Tibial nerve (tissue), 4 donors: ENCODE data around the gene SCUBE3. TPM values are rescaled to one million over a fixed set of nuclear protein-coding genes. Genes with fewer than 3 reads are reported as not detected.

Experiments
- DNase-seq, 2 donors: peaks; one replicate each; pipeline ENCODE4 v3.0.0-alpha.2; 2019; ENCODE audit warnings: low spot score in 2 of 2
- H3K27ac ChIP-seq, 4 donors: fragments of 200-600 bp; sonication (generic) in 3 of 4; one replicate each; pipeline ENCODE4 v1.5.1; 2017 to 2019; ENCODE audit warnings: mild to moderate bottlenecking in 1 of 4
- H3K27me3 ChIP-seq, 2 donors: fragments of 200-600 bp; sonication (generic) in 1 of 2; one replicate each; pipeline versions ENCODE4 v1.5.1 to v1.6.0; 2017 to 2019
- H3K36me3 ChIP-seq, 3 donors: fragments of 200-600 bp; sonication (generic); one replicate each; pipeline ENCODE4 v1.5.1; 2018 to 2019
- H3K4me1 ChIP-seq, 4 donors: fragments of 200-600 bp; sonication (generic) in 3 of 4; one replicate each; pipeline ENCODE4 v1.5.1; 2017 to 2019
- H3K4me3 ChIP-seq, 4 donors: fragments of 200-600 bp; sonication (generic) in 3 of 4; one replicate each; pipeline ENCODE4 v1.5.1; 2017 to 2019; ENCODE audit warnings: mild to moderate bottlenecking in 1 of 4, moderate library complexity in 1 of 4
- H3K9me3 ChIP-seq, 4 donors: fragments of 200-600 bp; sonication (generic) in 3 of 4; one replicate each; pipeline ENCODE4 v1.5.1; 2017 to 2019
- EP300 ChIP-seq, 2 donors: sonication (generic); formaldehyde crosslinking; IDR thresholded peaks; one replicate each; pipeline ENCODE4 v1.6.1; 2017; ENCODE audit warnings: antibody characterized with exemption in 2 of 2, mild to moderate bottlenecking in 1 of 2
- POLR2A ChIP-seq, 2 donors: fragments of 450-650 bp; IDR thresholded peaks; one replicate each; pipeline ENCODE4 v1.6.1; 2017; ENCODE audit warnings: antibody characterized with exemption in 2 of 2, mild to moderate bottlenecking in 2 of 2, moderate library complexity in 2 of 2
- WGBS, 2 donors: methylation state at CpG; one replicate each; pipeline ENCODE4 v1.1.5; 2018; 5-methylcytosine and 5-hydroxymethylcytosine counted together
- total RNA-seq, 4 donors: library from RNA; depleted of rRNA; stranded (reverse); fragments of >200 nt; gene quantifications; one replicate each; pipeline ENCODE4 v1.1.0, GENCODE V29; 2016
- TF ChIP-seq, protein P1 (sequence below), 5 experiments: fragments of 200-600 bp in 3 of 5; fragments of 450-650 bp in 2 of 5; sonication (generic) in 3 of 5; IDR thresholded peaks; one replicate each; pipeline ENCODE4 v1.5.1; 2016 to 2019; ENCODE audit warnings: antibody characterized with exemption in 5 of 5, mild to moderate bottlenecking in 3 of 5, moderate library complexity in 2 of 5

The SCUBE3 gene
- total RNA-seq, 4 donors from 2014 or later: 0.30 to 1.3 (median 0.50) TPM

DNA sequence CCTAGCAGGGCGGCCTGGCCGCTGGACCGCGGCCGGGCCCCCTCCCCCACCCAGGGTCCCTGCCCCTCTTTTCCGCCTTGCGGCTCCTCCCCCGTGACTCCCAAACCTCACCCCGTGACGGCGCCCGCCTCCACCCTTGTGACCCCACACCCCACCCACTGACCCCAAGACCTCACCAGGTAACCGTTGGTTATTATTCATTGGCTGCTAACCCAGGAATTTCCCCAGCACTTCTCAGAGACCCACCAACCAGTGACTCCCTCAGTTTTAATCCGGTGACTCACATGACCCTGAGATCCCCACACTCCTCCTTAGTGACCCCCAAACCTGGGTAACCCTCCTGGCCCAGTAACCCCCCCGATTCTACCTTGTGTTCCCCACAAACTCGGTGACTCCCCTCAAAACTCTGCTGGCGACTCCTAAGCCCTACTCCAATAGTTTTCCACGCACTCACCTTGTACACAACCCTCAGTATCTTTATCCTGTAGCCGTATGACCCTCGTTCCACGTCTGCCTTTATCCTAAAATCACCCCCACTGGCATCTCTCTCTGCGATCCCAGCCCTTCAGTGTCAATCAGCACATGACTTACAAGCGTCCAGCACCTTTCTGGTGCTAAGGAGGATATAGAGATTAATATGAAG is 46.3 kb downstream of the SCUBE3 start:
- peak; percentile 51 to 68 for DNase-seq
- Histone ChIP-seq H3K9me3 (no peaks in the 10 kb centered on the region), H3K27me3 (no peaks in the 10 kb centered on the region), H3K4me3 (peak overlapping the region; percentile 70 to 96 (median 87)), H3K27ac (peak overlapping the region; percentile 92 to 98 (median 96)), H3K4me1 (peaks cover 0 to 47% (median 11%) of the 10 kb centered on the region in 4 donors), H3K36me3 (no peaks in the 10 kb centered on the region)
- WGBS, 2 donors: 6% methylated on average over 19 to 22 of the region's 23 CpGs
- no peak for TF ChIP-seq POLR2A (IDR thresholded peaks at IDR 0.05)
- TF ChIP-seq EP300 (IDR thresholded peaks at IDR 0.05): peak in 1 of 2 donors; percentile 23

DNA sequence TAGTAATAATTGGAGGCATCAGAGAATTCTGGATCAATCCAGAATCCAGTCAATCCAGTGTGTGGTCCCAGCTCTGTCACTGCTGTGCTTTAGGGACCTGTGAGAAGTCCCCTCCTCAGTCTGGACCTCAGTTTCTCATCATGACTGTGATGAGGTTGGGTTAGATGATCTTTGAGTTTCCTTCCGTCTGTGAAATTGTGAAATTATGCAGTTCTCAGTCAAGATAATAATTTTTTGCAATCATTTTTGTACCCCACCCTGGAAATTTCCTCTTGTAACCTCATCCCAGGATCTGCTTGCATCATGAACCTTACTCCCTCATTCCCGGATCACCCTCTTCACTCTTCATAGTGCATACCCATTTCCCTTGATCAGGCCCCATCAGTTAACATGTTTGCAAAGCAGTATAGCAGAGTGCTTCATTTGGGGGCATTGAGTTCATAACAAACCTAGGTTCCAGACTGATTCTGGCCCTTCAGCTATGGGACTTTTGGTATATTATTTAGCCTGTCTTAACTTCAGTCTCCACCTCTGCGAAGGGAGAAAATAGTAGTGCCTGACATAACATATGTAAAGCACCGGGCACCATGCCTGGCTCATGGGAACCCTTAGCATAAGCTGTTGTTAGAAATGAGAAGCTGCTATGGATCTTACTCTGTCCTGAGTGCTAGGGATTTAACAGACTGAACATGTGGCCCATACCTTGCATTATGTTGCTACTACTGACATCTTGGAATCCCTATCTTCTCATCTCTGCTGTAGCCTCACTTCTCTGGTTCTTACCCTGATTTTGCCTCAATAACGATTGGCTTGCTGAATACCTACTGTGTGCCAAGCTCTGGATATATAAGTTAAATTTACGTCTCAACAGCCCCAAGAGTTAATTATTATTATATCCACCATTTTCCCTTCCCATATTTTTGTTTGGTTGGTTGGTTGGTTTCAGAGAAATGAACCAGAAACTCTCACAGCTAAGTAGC is 47.1 kb downstream of the SCUBE3 start:
- Histone ChIP-seq H3K4me3 (peak overlapping the region; percentile 70 to 96 (median 87)), H3K36me3 (no peaks in the 10 kb centered on the region), H3K27ac (peak overlapping the region; percentile 92 to 98 (median 96)), H3K9me3 (no peaks in the 10 kb centered on the region), H3K4me1 (peaks cover 0 to 47% (median 11%) of the 10 kb centered on the region in 4 donors), H3K27me3 (no peaks in the 10 kb centered on the region)
- WGBS, 2 donors: 72 to 83% methylated on average over 6 of the region's 6 CpGs
- DNase-seq: peak in 1 of 2 donors; percentile 25
- no peak for TF ChIP-seq POLR2A (IDR thresholded peaks at IDR 0.05)
- TF ChIP-seq, protein P1, sequence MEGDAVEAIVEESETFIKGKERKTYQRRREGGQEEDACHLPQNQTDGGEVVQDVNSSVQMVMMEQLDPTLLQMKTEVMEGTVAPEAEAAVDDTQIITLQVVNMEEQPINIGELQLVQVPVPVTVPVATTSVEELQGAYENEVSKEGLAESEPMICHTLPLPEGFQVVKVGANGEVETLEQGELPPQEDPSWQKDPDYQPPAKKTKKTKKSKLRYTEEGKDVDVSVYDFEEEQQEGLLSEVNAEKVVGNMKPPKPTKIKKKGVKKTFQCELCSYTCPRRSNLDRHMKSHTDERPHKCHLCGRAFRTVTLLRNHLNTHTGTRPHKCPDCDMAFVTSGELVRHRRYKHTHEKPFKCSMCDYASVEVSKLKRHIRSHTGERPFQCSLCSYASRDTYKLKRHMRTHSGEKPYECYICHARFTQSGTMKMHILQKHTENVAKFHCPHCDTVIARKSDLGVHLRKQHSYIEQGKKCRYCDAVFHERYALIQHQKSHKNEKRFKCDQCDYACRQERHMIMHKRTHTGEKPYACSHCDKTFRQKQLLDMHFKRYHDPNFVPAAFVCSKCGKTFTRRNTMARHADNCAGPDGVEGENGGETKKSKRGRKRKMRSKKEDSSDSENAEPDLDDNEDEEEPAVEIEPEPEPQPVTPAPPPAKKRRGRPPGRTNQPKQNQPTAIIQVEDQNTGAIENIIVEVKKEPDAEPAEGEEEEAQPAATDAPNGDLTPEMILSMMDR (IDR thresholded peaks at IDR 0.05): no peak
- no peak for TF ChIP-seq EP300 (IDR thresholded peaks at IDR 0.05)

DNA sequence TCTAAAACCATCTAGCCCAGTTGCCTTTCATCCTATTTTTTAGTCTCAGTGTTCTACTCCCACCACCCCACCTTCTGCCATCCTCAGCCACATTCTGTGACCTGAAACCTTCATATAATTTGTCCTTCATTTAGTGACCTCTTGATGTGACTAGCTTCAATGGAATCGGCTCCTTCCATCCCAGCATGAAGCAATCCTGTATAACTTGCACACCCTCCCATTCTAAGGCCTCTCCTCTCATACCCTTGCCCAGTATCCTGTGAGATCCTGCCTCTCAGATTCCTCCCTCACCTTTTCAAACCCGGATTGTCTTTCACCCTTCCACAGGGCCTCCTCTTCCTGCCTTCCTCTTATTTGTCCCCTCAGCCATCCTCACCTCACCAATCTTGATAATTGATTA is 48.8 kb downstream of the SCUBE3 start:
- DNase-seq: no peak
- Histone ChIP-seq H3K27me3 (no peaks in the 10 kb centered on the region), H3K9me3 (no peaks in the 10 kb centered on the region), H3K36me3 (peaks cover 0 to 8% (median 0%) of the 10 kb centered on the region in 3 donors), H3K4me1 (peaks cover 0 to 39% (median 11%) of the 10 kb centered on the region in 4 donors), H3K27ac (peak overlapping the region in 1 of 4 donors; percentile 16), H3K4me3 (no peak overlapping the region)
- TF ChIP-seq POLR2A (IDR thresholded peaks at IDR 0.05) (no peak), EP300 (IDR thresholded peaks at IDR 0.05) (no peak)
- TF ChIP-seq, protein P1 (IDR thresholded peaks at IDR 0.05): no peak
- 59 to 74% methylated on average over 2 of the region's 2 CpGs for WGBS, 2 donors

DNA sequence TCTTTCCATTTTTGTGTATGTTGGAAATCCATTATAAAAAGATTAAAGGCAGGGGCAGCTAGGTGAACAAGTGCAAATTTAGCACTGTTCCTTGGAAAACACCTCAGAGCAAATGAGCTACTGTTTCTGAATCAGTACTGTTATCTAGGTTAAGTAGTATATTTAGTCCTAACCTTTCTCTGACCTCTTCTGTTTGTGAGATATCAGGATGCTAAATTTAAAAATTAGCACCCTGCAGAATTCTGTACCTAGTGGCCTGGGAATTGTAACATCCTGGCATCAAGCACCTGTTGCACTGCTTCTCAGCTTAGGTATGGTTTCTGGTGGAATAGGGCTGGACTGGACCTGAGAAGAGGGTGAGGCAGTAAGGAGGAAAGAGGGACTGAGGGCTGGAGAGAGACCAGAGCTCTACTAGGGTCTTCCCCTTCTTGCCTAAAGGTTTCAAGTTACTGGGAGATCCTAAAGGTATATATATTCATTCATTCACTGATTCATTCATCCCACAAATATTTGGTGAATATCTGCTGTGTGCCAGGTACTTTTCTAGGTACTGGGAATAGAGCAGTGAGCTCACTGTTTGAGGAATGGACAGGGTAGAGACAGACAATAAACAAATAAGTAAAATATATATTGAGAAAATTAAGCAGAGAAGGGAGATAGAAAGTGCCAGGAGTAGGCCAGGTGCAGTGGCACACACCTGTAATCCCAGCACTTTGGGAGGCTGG is 51.0 kb downstream of the SCUBE3 start:
- Histone ChIP-seq H3K9me3 (no peaks in the 10 kb centered on the region), H3K27ac (no peak overlapping the region), H3K36me3 (peaks cover 0 to 13% (median 0%) of the 10 kb centered on the region in 3 donors), H3K4me1 (peaks cover 0 to 28% (median 5%) of the 10 kb centered on the region in 4 donors), H3K27me3 (no peaks in the 10 kb centered on the region), H3K4me3 (no peak overlapping the region)
- TF ChIP-seq, protein P1 (IDR thresholded peaks at IDR 0.05): no peak
- TF ChIP-seq POLR2A (IDR thresholded peaks at IDR 0.05): no peak
- TF ChIP-seq EP300 (IDR thresholded peaks at IDR 0.05): no peak
- DNase-seq: no peak

DNA sequence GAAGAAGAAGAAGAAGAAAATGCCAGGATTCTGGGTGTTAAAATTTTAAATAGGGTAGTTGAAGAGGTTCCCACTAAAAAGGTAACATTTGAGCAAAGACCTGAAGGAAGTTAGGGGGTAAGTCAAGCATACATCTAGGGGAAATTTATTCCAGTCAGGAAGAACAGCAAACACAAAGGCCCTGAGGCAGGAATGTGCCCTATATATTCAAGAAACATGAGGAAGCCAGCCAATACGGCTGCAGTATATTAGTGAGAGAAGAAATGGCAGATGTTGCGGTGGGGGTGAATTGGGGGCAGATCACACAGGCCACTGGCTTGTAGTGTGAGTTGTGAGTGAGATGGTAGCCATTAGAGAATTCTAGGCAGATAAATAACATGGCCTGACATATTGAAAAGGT is 51.8 kb downstream of the SCUBE3 start:
- H3K4me3 ChIP-seq: no peak overlapping the region
- no peak for DNase-seq
- TF ChIP-seq EP300 (IDR thresholded peaks at IDR 0.05): no peak
- no peak for TF ChIP-seq POLR2A (IDR thresholded peaks at IDR 0.05)
- TF ChIP-seq, protein P1 (IDR thresholded peaks at IDR 0.05): no peak
- H3K4me1 ChIP-seq: peaks cover 0 to 24% (median 3%) of the 10 kb centered on the region in 4 donors
- H3K27me3 ChIP-seq: no peaks in the 10 kb centered on the region
- peaks cover 0 to 21% (median 0%) of the 10 kb centered on the region in 3 donors for H3K36me3 ChIP-seq
- H3K27ac ChIP-seq: no peak overlapping the region
- WGBS, 2 donors: 79 to 85% methylated on average over 2 of the region's 2 CpGs
- no peaks in the 10 kb centered on the region for H3K9me3 ChIP-seq
